ENCODE measurements around the gene SPATA20.
A peak's percentile ranks its signal among the peaks of the same experiment; 100 is the strongest.

The SPATA20 gene

GRCh38 chr17:50544516-50544915 lies 2.5 kb upstream of the SPATA20 start:
- H3K9me3 Mint-ChIP-seq = no peaks in the 10 kb centered on the region
- H3K36me3 Mint-ChIP-seq (ENCODE audit: low read depth) = no peaks in the 10 kb centered on the region
- peaks cover 25% of the 10 kb centered on the region for H3K27me3 Mint-ChIP-seq (ENCODE audit: low read depth)
- H3K4me3 Mint-ChIP-seq = peak overlapping the region; percentile 10 to 69 (median 50)
- TF ChIP-seq CTCF (IDR thresholded peaks at IDR 0.05; ENCODE audit: unreplicated experiment in 3 of 3) = no peak
- peak overlapping the region in 2 of 3 experiments; percentile 8 to 48 for H3K27ac Mint-ChIP-seq
- peaks cover 18% of the 10 kb centered on the region for H3K4me1 Mint-ChIP-seq

- Mint-ChIP-seq H3K4me3 (peak overlapping the region in 2 of 3 experiments; percentile 35 to 56), H3K36me3 (ENCODE audit: low read depth) (no peaks in the 10 kb centered on the region), H3K27me3 (ENCODE audit: low read depth) (peaks cover 22% of the 10 kb centered on the region), H3K4me1 (peaks cover 18% of the 10 kb centered on the region), H3K27ac (no peak overlapping the region), H3K9me3 (no peaks in the 10 kb centered on the region)
- TF ChIP-seq CTCF (IDR thresholded peaks at IDR 0.05; ENCODE audit: unreplicated experiment in 3 of 3) = no peak
Observed at GRCh38 chr17:50545311-50545710, 1.7 kb upstream of the SPATA20 start.

GRCh38 chr17:50546701-50547034 lies 306 bp upstream of the SPATA20 start:
- Mint-ChIP-seq H3K9me3 (no peaks in the 10 kb centered on the region), H3K27me3 (ENCODE audit: low read depth) (peaks cover 22% of the 10 kb centered on the region), H3K4me3 (peak overlapping the region; percentile 65 to 80 (median 78)), H3K36me3 (ENCODE audit: low read depth) (no peaks in the 10 kb centered on the region), H3K27ac (peak overlapping the region; percentile 20 to 89 (median 29)), H3K4me1 (peaks cover 18% of the 10 kb centered on the region)
- TF ChIP-seq CTCF (IDR thresholded peaks at IDR 0.05; ENCODE audit: unreplicated experiment in 3 of 3) = no peak

- H3K9me3 Mint-ChIP-seq = no peaks in the 10 kb centered on the region
- H3K4me3 Mint-ChIP-seq = peak overlapping the region; percentile 80 to 82 (median 80)
- no peak for TF ChIP-seq CTCF (IDR thresholded peaks at IDR 0.05; ENCODE audit: unreplicated experiment in 3 of 3)
- peaks cover 12% of the 10 kb centered on the region for H3K4me1 Mint-ChIP-seq
- H3K27me3 Mint-ChIP-seq (ENCODE audit: low read depth) = peaks cover 26% of the 10 kb centered on the region
- H3K36me3 Mint-ChIP-seq (ENCODE audit: low read depth) = no peaks in the 10 kb centered on the region
- H3K27ac Mint-ChIP-seq = peak overlapping the region in 1 of 3 experiments; percentile 35
Observed at GRCh38 chr17:50547736-50548083, 736 bp downstream of the SPATA20 start.

GRCh38 chr17:50548831-50549230 lies 1.9 kb downstream of the SPATA20 start:
- TF ChIP-seq CTCF (IDR thresholded peaks at IDR 0.05; ENCODE audit: unreplicated experiment in 3 of 3) = no peak
- Mint-ChIP-seq H3K4me1 (peaks cover 7% of the 10 kb centered on the region), H3K36me3 (ENCODE audit: low read depth) (no peaks in the 10 kb centered on the region), H3K4me3 (peak overlapping the region in 2 of 3 experiments; percentile 24 to 51), H3K9me3 (no peaks in the 10 kb centered on the region), H3K27ac (no peak overlapping the region), H3K27me3 (ENCODE audit: low read depth) (peaks cover 27% of the 10 kb centered on the region)

GRCh38 chr17:50549256-50549941 lies 2.4 kb downstream of the SPATA20 start:
- H3K9me3 Mint-ChIP-seq = no peaks in the 10 kb centered on the region
- no peaks in the 10 kb centered on the region for H3K36me3 Mint-ChIP-seq (ENCODE audit: low read depth)
- no peak overlapping the region for H3K27ac Mint-ChIP-seq
- H3K27me3 Mint-ChIP-seq (ENCODE audit: low read depth) = peaks cover 23% of the 10 kb centered on the region
- no peak for TF ChIP-seq CTCF (IDR thresholded peaks at IDR 0.05; ENCODE audit: unreplicated experiment in 3 of 3)
- peak overlapping the region; percentile 0 to 33 (median 17) for H3K4me3 Mint-ChIP-seq
- peaks cover 1% of the 10 kb centered on the region for H3K4me1 Mint-ChIP-seq
